IMR-90 (cell line): ENCODE measurements around the gene SPRR1B. TPM values are rescaled to one million over a fixed set of nuclear protein-coding genes. Genes with fewer than 3 reads are reported as not detected.

Experiments
- ATAC-seq: fragments of 200-7000 bp; cut with Tn5 transposase; 2 replicates; pipeline ENCODE4 v1.9.1; 2020; ENCODE audit warnings: low read depth, mild to moderate bottlenecking, moderate library complexity
- BruUV-seq: library from RNA; stranded (reverse); fragments of 400-500 nt; replicated peaks from 2 replicates; lab custom pipeline; 2021; lab: Mats Ljungman, UMichigan
- CTCF ChIA-PET: fragments of 300-600 bp; formaldehyde crosslinking; extraction: SDS; loops from one replicate; lab custom pipeline; 2021; ENCODE audit warnings: antibody characterized with exemption; lab: Yijun Ruan, JAX
- POLR2A ChIA-PET: fragments of 300-600 bp; sonication (Branson Sonifier 250); formaldehyde crosslinking; loops from one replicate; lab custom pipeline; 2022; ENCODE audit warnings: antibody characterized with exemption; ENCODE audit not compliant: unreplicated experiment; lab: Charles Lee
- DNase-seq: peaks from one replicate; pipeline ENCODE4 v3.0.0; 2013
- H2AFZ ChIP-seq: replicated peaks from 2 replicates; pipeline ENCODE3; 2013; ENCODE audit warnings: low read length, mild to moderate bottlenecking; ENCODE audit not compliant: poor library complexity
- H2AK5ac ChIP-seq: 2 replicates; pipeline ENCODE4 v1.6.1; 2013; ENCODE audit warnings: low read depth, low read length, inconsistent platforms
- H2AK9ac ChIP-seq: replicated peaks from 2 replicates; pipeline ENCODE3; 2013; ENCODE audit warnings: mild to moderate bottlenecking, low read depth, low read length, moderate library complexity; ENCODE audit not compliant: poor library complexity
- H2BK120ac ChIP-seq: 2 replicates; pipeline ENCODE4 v1.6.1; 2013; ENCODE audit warnings: low read depth, low read length, inconsistent platforms
- H2BK15ac ChIP-seq: 3 replicates; pipeline ENCODE4 v1.6.1; 2013; ENCODE audit warnings: low read depth, low read length, inconsistent platforms
- H2BK20ac ChIP-seq: 2 replicates; pipeline ENCODE4 v1.6.1; 2013; ENCODE audit warnings: low read depth, mild to moderate bottlenecking, inconsistent platforms, low read length, moderate library complexity
- H2BK5ac ChIP-seq: 2 replicates; pipeline ENCODE4 v1.6.1; 2013; ENCODE audit warnings: mild to moderate bottlenecking, low read depth, low read length, inconsistent platforms; ENCODE audit not compliant: poor library complexity, severe bottlenecking
- H3K14ac ChIP-seq: replicated peaks from 2 replicates; pipeline ENCODE4 v1.6.1; 2013; ENCODE audit warnings: low read depth, low read length, inconsistent platforms
- H3K18ac ChIP-seq: 2 replicates; pipeline ENCODE4 v1.6.1; 2013; ENCODE audit warnings: low read depth, low read length, control low read depth
- H3K23ac ChIP-seq: 2 replicates; pipeline ENCODE4 v1.6.1; 2013; ENCODE audit warnings: low read depth, low read length, inconsistent platforms
- H3K27ac ChIP-seq: 2 replicates; pipeline ENCODE4 v1.5.1; 2013; ENCODE audit warnings: mild to moderate bottlenecking, control low read depth, low read length; ENCODE audit not compliant: insufficient read depth
- H3K27me3 ChIP-seq: 2 replicates; pipeline ENCODE4 v1.6.1; 2013; ENCODE audit warnings: low read length; ENCODE audit not compliant: control insufficient read depth, insufficient read depth
- H3K36me3 ChIP-seq: 2 replicates; pipeline ENCODE4 v1.6.1; 2013; ENCODE audit warnings: low read length, mixed read lengths; ENCODE audit not compliant: control insufficient read depth, insufficient read depth
- H3K4ac ChIP-seq: 2 replicates; pipeline ENCODE4 v1.6.1; 2013; ENCODE audit warnings: low read depth, low read length, inconsistent platforms
- H3K4me1 ChIP-seq: 2 replicates; pipeline ENCODE4 v1.6.1; 2013; ENCODE audit warnings: low read length, mixed read lengths; ENCODE audit not compliant: control insufficient read depth, insufficient read depth
- H3K4me2 ChIP-seq: 2 replicates; pipeline ENCODE4 v1.6.1; 2013; ENCODE audit warnings: low read depth, mild to moderate bottlenecking, control low read depth, low read length, moderate library complexity
- H3K4me3 ChIP-seq: 2 replicates; pipeline ENCODE4 v1.5.1; 2013; ENCODE audit warnings: low read depth, mild to moderate bottlenecking, control low read depth, low read length, moderate library complexity; ENCODE audit not compliant: insufficient read depth
- H3K56ac ChIP-seq: 2 replicates; pipeline ENCODE4 v1.6.1; 2013; ENCODE audit warnings: low read length, inconsistent platforms; ENCODE audit not compliant: insufficient read depth; ENCODE audit errors: extremely low read depth
- H3K79me1 ChIP-seq, 2 experiments: 2 replicates each; pipeline ENCODE4 v1.6.1; 2013; ENCODE audit warnings: low read length in 2 of 2, inconsistent platforms in 1 of 2, low read depth in 1 of 2
- H3K9ac ChIP-seq: 2 replicates; pipeline ENCODE4 v1.6.1; 2013; ENCODE audit warnings: low read depth, low read length, control low read depth
- H3K9me1 ChIP-seq: 2 replicates; pipeline ENCODE4 v1.6.1; 2013; ENCODE audit warnings: low read length, inconsistent platforms; ENCODE audit not compliant: insufficient read depth
- H3K9me3 ChIP-seq: 2 replicates; pipeline ENCODE4 v1.6.1; 2013; ENCODE audit warnings: low read length; ENCODE audit not compliant: control insufficient read depth, insufficient read depth
- H4K20me1 ChIP-seq: 2 replicates; pipeline ENCODE4 v1.6.1; 2013; ENCODE audit warnings: low read length, inconsistent platforms; ENCODE audit not compliant: insufficient read depth
- H4K5ac ChIP-seq: 2 replicates; pipeline ENCODE4 v1.6.1; 2013; ENCODE audit warnings: mild to moderate bottlenecking, low read depth, low read length, control low read depth
- H4K8ac ChIP-seq, 2 experiments: 2 replicates each; pipeline ENCODE4 v1.6.1; 2013; ENCODE audit warnings: low read depth in 2 of 2, low read length in 2 of 2, control low read depth in 1 of 2, inconsistent platforms in 1 of 2
- H4K91ac ChIP-seq: 2 replicates; pipeline ENCODE4 v1.6.1; 2013; ENCODE audit warnings: low read depth, low read length, inconsistent platforms; ENCODE audit not compliant: insufficient read depth
- CEBPB ChIP-seq: IDR thresholded peaks from 2 replicates; pipeline ENCODE4 v1.6.1; 2012; ENCODE audit warnings: low read depth, low read length, improper control_type of control experiment
- FOS ChIP-seq: fragments of 150-350 bp; IDR thresholded peaks from 2 replicates; pipeline ENCODE4 v1.6.1; 2016; ENCODE audit warnings: low read depth, low read length
- MAFK ChIP-seq: IDR thresholded peaks from 2 replicates; pipeline ENCODE4 v1.6.1; 2012; ENCODE audit warnings: low read depth, low read length, improper control_type of control experiment
- MXI1 ChIP-seq: IDR thresholded peaks from 2 replicates; pipeline ENCODE4 v1.6.1; 2012; ENCODE audit warnings: low read depth, mild to moderate bottlenecking, low read length, moderate library complexity, borderline replicate concordance
- POLR2A ChIP-seq: IDR thresholded peaks from 2 replicates; pipeline ENCODE4 v1.6.1; 2012; ENCODE audit warnings: mild to moderate bottlenecking, low read depth, low read length
- RAD21 ChIP-seq: IDR thresholded peaks from 2 replicates; pipeline ENCODE4 v1.6.1; 2012; ENCODE audit warnings: low read length, improper control_type of control experiment
- RCOR1 ChIP-seq: IDR thresholded peaks from 2 replicates; pipeline ENCODE4 v1.6.1; 2012; ENCODE audit warnings: mild to moderate bottlenecking, low read length, improper control_type of control experiment; ENCODE audit not compliant: insufficient replicate concordance
- WGBS, 2 experiments: methylation state at CpG; one replicate each; pipeline versions ENCODE4 v1.1.5 to v1.1.7; 2013; ENCODE audit warnings: missing lambda C conversion rate in 2 of 2; ENCODE audit not compliant: insufficient read length in 1 of 2; ENCODE audit errors: extremely low coverage in 2 of 2; 5-methylcytosine and 5-hydroxymethylcytosine counted together
- dilution Hi-C: fragments of 300-500 bp; cut with HindIII; formaldehyde crosslinking; loops from one replicate; pipeline ENCODE4 v1.14.3; 2018; ENCODE audit warnings: low sequenced_read_pairs; ENCODE audit not compliant: unreplicated experiment
- in situ Hi-C: fragments of 300-500 bp; cut with MboI; formaldehyde crosslinking; loops from 3 replicates; pipeline ENCODE4 v1.14.3; 2019; ENCODE audit warnings: low sequenced_read_pairs, inconsistent platforms, mixed read lengths
- intact Hi-C: fragments of 100-400 bp; cut with micrococcal nuclease; formaldehyde crosslinking; loops from 2 replicates; pipeline ENCODE4 v1.10.0; 2022
- polyA plus RNA-seq, 3 experiments: library from polyadenylated mRNA; depleted of rRNA; stranded (reverse); fragments of >200 nt; gene quantifications; 2 replicates each; pipeline ENCODE4 v1.2.3, GENCODE V29; 2012; ENCODE audit warnings: low replicate concordance in 1 of 3
- total RNA-seq: library from RNA; depleted of rRNA; stranded (reverse); fragments of >200 nt; gene quantifications from 2 replicates; pipeline ENCODE4 v1.2.3, GENCODE V29; 2012
- TF ChIP-seq, protein P1 (sequence below): fragments of 150-350 bp; IDR thresholded peaks from 2 replicates; pipeline ENCODE4 v1.6.1; 2016; ENCODE audit warnings: low read depth, mild to moderate bottlenecking, low read length, moderate library complexity, borderline replicate concordance
- TF ChIP-seq, protein P2 (sequence below): conservative IDR thresholded peaks from 2 replicates; pipeline ENCODE4 v1.5.1; 2012; ENCODE audit warnings: mild to moderate bottlenecking, low read depth, low read length, improper control_type of control experiment

Gene SPRR1B
- total and polyA plus RNA-seq, 2 of the 4 experiments (the other 2 are of a cell fraction) = not detected

DNA sequence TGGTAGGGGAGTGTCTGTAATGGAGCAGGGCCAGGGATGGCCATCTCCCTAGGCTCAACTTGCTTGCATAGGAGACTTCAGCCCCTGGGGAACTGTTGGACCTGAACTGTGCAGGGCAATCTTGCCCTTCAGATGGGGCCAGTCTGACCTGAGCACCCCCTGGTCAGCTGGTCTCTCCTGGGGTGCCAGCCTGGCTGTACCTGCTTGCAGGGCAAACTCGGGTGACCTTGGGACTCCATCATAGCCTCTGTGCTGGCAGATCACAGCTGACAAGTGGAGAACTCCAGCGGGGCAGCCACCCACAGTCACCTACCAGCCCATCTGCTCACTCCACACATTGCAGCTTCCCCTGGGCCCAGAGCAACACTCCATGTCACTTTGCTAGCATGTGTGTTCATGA, 18.2 kb downstream of the SPRR1B start:
- no peak for ATAC-seq
- no peak overlapping the region for H3K4ac ChIP-seq
- H3K23ac ChIP-seq = no peak overlapping the region
- DNase-seq = no peak
- no peak overlapping the region for H4K91ac ChIP-seq
- no peak overlapping the region for H3K9ac ChIP-seq
- no peaks in the 10 kb centered on the region for H3K36me3 ChIP-seq
- no peaks in the 10 kb centered on the region for H4K20me1 ChIP-seq
- H3K4me1 ChIP-seq = no peaks in the 10 kb centered on the region
- H3K14ac ChIP-seq = no peak overlapping the region
- H3K4me2 ChIP-seq = no peak overlapping the region
- BruUV-seq = no TSS peak
- no peaks in the 10 kb centered on the region for H3K27me3 ChIP-seq
- no peaks in the 10 kb centered on the region for H3K79me1 ChIP-seq
- H2BK5ac ChIP-seq = no peak overlapping the region
- no peak overlapping the region for H3K4me3 ChIP-seq
- ChIA-PET POLR2A (no interaction called here), CTCF (no interaction called here)
- intact Hi-C loops = no loop called here
- no peak overlapping the region for H3K27ac ChIP-seq
- no peak overlapping the region for H4K8ac ChIP-seq
- no peak for TF ChIP-seq CEBPB
- TF ChIP-seq, protein P1, sequence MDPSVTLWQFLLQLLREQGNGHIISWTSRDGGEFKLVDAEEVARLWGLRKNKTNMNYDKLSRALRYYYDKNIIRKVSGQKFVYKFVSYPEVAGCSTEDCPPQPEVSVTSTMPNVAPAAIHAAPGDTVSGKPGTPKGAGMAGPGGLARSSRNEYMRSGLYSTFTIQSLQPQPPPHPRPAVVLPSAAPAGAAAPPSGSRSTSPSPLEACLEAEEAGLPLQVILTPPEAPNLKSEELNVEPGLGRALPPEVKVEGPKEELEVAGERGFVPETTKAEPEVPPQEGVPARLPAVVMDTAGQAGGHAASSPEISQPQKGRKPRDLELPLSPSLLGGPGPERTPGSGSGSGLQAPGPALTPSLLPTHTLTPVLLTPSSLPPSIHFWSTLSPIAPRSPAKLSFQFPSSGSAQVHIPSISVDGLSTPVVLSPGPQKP = no peak
- no peak for TF ChIP-seq MAFK
- no peak for TF ChIP-seq FOS
- TF ChIP-seq RAD21 = no peak
- TF ChIP-seq POLR2A = no peak
- no peak for TF ChIP-seq RCOR1
- TF ChIP-seq, protein P2, sequence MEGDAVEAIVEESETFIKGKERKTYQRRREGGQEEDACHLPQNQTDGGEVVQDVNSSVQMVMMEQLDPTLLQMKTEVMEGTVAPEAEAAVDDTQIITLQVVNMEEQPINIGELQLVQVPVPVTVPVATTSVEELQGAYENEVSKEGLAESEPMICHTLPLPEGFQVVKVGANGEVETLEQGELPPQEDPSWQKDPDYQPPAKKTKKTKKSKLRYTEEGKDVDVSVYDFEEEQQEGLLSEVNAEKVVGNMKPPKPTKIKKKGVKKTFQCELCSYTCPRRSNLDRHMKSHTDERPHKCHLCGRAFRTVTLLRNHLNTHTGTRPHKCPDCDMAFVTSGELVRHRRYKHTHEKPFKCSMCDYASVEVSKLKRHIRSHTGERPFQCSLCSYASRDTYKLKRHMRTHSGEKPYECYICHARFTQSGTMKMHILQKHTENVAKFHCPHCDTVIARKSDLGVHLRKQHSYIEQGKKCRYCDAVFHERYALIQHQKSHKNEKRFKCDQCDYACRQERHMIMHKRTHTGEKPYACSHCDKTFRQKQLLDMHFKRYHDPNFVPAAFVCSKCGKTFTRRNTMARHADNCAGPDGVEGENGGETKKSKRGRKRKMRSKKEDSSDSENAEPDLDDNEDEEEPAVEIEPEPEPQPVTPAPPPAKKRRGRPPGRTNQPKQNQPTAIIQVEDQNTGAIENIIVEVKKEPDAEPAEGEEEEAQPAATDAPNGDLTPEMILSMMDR = no peak
- no peak for TF ChIP-seq MXI1
- no peak overlapping the region for H3K56ac ChIP-seq
- H3K9me1 ChIP-seq = no peaks in the 10 kb centered on the region
- H2AK9ac ChIP-seq = no peak overlapping the region
- H2BK20ac ChIP-seq = no peak overlapping the region
- H2AFZ ChIP-seq = no peak overlapping the region
- H4K5ac ChIP-seq = no peak overlapping the region
- no CpG with 5 or more reads among the region's 2 CpGs for WGBS, 2 experiments
- in situ Hi-C loops = no loop called here
- no peaks in the 10 kb centered on the region for H3K9me3 ChIP-seq
- no peak overlapping the region for H2BK15ac ChIP-seq
- no peak overlapping the region for H2AK5ac ChIP-seq
- no peak overlapping the region for H3K18ac ChIP-seq
- H2BK120ac ChIP-seq = no peak overlapping the region
- dilution Hi-C loops = no loop called here
